COLO829 (cell line): ENCODE measurements around the gene POC1A.

Experiments used
- DNase-seq: peaks from one replicate; pipeline ENCODE4 v3.0.0; 2012; ENCODE audit warnings: low spot score

The POC1A gene

DNA sequence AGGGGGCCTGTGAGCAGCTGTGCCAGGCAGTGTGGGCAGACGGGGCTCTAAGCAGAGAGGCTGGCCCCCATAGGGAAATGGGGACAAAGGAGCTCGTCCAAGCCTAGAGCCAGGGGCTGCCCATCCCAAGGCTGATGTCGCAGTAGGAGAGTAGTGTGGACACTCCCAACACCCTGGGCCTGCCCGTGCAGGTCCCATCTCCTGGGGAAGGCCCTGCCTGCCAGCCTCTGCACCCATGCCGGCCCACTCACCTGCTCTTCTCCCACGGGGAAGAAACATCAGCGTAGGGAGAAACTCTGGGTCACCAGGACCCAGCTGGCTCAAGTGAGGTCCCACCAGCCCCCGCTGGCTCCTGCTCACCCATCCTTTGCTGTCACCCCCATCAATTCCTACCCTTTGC is 87.2 kb downstream of the POC1A start:
- DNase-seq, result no peak

DNA sequence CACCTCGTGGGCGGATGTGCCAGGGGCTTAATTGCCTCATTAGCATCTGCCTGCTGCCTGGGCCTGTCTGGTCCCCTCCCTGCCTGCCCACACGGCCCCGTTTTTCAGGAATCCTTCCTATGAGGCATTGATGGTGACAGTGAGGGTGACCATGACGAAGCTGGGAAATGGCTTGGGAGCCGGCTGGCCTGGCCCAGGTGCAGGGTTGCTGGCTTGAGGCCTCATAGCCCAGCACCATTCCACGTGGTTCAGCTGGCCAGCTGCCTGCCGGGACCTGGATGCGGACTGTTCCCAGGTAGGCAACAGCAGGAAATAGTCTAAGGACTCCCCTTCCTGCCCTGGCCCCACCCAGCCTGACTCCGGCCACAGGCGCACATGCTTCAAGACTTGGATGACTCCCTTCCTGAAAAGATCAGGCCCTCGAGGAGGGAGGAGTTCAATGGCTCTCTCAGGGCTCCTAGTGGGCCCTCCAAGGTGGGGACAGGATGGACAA is 88.9 kb downstream of the POC1A start:
- no peak for DNase-seq

DNA sequence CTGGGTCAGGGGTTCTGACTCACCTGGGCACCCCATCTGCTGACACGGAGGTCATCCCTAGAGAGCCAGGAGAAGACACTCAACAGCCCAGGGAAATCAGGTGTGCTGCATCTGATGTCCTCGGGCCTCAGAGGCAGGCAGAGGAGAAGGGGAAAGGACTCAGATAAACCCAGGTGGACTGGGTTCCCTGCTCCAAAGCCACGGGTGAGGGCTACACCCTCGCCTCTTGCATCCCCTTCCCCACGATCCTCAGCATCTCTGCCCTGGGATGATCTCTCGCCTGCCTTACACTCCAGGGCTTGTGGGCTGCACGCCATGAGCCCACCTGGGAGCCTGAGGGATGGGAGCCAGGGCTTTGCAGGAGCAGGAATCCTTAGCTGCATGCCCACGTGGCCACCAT is 89.7 kb downstream of the POC1A start:
- no peak for DNase-seq

DNA sequence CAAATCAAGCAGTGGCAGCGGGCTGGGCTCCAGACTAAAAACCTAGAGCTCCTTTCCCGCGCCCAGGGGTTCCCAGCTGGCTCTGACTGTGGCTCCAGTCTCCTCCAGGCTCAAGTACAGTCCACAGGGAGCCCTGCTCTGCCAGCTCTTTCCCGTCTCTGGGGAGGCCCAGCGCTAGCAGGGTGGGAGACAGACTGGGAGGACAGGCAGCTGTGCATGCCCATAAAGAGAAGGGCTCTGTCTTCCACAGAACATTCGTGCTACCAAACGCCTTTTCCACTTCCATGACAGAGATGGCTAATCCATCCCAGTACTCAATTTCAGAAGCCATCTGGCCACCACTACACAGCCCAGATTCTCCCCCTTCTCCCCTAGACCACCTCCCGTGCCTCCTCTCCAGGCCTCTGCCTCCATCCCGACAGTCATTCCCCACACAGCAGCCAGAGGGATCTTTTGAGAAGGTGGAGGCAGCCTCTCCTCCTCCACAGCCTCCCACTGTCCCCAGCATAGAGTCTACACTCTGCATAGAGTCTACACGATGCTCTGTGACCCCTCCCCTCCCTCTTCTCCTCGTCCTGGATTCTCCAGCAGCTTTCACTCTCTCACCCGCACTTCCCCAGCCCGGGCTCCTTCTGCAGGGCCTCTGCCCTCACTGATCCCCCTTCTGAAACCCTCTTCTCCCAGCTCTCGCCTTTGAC is 91.0 kb downstream of the POC1A start:
- no peak for DNase-seq

DNA sequence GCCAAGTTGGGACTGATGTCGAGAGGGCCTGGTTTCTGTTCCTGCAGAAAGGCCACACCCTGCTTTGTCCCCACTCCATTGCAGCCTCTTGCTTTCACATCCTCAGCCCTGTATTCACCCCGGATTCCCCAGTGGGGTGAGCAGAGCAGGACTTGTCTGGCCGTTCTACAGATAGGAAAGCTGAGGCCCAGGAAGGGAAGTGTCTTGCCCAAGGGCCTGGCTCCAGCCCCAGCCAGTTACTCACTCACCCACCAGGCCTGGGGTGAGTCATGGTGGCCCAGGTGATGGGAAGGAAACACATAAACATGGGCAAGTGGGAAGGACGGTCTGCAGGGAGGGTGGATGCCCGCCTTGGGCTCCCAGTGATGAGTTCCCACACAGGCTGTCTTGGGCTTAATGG is 91.7 kb downstream of the POC1A start:
- DNase-seq, result no peak

DNA sequence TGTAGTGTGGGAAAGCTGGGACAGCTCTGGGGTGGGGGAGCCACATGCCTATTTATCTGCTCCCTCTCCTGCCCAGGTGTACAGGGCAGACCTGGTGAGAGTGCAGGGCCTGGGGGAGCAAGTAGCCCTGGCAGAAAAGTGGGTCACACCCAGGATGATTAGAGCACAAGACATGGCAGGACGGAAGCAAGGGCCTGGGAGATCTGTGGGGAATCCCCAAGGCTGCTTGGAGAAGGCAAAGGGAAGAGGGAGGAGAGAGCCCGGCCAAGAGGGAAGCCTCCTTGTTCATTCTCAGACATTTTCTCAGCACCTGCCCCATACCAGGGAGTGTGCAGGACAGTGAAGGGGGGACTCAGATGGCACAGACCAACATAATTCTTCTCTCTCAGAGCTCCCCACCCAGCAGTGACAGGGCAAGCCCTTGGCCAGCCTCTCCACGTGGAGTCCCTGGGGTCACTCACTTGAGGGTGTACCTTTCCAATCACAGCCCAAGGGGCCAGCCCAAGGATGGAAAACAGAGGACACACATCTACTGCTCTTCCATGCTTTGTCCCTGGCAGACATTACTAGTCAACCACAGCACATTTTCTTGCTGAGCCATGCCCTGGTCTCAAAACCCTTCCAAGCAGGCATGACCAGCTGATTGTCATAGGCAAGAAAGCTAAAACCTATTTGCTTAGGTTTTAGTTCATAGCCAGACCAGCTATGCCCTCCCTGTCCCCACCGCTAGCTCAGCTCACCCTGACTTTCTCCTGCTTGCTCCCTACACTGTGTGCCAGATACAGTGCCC is 92.9 kb downstream of the POC1A start:
- DNase-seq, result no peak

DNA sequence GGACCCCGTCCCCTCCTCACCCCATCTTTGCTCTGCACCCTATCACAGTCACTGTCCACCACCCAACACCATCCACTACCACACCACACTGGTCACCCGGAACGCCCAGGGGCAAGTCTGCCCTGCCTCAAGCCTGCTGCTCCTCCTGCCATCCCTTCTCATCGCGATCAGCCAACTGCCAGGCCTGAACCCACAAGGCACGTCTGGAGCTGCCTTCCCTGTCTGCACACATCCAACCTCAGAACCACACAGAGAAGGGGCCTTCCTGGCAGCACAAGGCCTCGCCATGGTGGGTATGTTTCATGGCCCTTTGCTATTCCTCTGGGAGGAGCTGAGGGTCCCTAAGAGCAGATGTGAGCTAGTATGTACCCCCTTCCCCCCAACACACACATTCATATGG is 94.4 kb downstream of the POC1A start:
- DNase-seq, result no peak

DNA sequence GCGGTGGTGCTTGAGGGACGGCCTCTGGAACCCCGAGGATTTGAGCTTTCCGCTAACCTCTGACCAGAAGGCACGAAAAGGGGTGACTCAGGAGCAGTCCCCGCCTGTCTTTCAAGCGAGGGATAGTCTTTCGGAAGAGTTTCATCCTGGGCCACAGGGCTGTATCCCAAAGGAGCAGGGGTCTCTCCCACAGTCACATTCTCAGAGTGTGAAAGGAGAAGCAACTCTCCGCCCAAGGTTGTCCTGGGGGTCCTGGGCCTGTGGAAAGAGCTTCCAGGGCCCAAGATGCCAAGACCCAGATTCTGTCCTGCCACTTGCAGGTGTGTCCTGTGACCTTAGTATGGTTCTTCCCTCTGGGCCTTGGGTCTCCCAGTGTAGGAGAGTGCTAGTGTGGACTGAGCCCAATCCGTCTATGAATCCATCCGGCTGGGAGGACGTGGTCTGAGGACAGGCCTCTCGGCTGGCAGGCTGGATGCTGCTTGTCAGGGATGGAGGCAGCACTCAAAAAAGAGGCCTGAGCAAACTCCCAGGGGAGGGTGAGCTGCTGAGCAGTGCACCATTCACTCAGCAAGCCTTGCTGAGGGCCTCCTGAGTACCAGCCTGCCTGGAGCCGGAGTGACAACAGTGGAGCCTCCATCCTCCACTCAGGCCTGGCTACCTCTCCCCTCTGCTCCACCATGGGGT is 96.3 kb downstream of the POC1A start:
- no peak for DNase-seq

DNA sequence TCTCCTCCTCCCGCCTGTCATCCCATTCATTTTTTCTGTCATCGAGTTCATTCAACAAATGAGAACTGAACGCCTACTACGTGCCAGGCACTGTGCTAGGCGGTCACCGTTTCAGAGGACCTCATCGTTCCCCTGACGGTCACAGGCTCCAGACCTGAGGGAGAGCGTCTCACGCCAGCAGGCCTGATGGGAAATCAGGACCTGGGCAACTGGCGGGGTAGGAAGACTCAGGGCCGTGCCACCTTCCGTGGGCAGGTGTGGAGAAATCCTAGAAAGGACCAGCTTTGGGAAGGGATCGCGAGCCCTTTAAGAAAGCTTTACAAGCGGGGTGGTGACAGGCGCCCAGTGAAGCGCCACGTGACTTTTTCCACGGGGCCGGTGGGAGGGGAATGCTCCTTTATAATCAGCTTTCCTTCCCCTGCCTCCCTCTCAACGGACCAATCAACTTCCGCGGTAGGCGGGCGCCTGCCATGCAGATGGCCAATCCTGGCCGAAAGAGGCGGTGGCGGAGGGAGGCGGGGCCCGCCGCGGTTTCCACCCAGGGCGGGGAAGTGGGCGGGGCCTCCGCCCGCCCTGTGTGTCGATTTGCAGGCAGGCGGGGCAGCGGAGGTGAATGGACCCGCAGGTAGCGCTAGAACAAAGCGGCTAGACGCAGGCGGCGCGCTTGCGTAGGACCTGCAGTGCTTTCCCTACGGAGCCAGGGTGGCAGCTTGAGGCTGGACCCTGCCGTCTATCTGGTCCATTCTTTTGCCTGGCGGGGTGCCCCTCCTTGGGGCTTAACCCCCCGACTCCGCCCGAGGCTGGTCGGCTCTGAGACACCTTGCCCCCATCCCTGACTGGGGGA is 97.0 kb downstream of the POC1A start:
- DNase-seq, result peak; percentile 100

DNA sequence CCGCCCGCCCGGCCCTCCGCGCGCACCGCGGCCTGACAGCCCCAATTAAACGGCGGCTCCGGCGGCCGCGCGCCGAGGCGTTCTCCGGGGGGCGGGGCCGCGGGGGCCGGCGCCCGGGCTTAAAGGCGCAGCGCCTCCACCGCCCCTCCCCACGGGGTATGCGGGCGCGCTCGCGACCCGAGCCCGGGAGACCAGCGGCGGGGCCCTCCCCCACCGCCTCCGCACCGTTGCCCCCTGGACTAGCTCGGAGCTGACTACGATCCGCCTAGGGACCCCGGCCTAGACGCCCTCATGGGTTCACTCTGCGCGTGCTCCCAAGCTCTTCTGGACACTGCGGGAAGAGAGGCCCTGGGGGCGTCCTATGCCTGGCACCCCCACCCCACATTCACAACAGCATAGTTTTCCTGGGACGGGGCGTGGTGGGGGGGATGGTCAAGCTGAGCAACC is 97.7 kb downstream of the POC1A start, which contains the start of gene DUSP7:
TSS of gene DUSP7 (minus strand) at position 51 of the 447 bp plus-strand sequence. CDS start 205 bp downstream, outside the sequence.
- no peak for DNase-seq

DNA sequence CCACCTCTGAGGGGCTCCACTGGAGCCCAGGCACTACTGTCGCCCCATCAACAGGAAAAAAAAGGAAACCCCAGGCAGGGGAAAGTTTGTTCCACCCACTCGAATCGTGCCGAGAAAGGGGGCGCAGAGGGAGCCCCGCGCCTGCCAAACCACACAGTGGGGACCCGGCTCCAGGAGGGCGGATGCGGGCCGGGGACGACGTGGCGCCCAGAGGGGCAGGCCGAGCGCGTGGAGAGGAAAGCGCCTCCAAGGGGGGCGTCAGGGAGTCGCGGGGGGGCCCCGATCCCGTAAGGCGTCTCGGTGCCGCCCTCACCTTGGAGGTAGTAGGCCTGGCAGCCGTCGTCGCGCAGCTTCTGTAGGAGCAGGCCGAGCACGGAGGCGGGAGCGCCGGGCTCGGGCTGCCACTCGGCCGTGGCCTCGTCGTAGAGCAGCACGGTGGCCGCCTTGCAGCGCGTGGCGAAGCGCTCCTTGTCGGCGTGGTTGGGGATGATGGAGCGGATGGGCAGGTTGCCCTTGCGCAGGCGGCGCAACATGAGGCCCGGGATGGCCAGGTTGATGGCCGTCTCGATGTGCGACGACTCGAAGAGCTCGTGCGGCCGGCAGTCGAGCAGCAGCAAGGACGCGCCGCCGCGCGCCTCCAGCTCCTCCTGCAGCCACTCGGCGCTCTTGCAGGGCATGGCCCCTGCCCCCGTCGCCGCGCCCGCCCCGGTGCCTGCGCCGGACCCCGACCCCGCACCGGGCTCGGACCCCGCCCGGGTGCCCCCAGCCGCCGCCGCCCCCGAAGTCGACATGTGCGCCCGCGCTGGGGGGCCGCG is 98.5 kb downstream of the POC1A start:
- no peak for DNase-seq

DNA sequence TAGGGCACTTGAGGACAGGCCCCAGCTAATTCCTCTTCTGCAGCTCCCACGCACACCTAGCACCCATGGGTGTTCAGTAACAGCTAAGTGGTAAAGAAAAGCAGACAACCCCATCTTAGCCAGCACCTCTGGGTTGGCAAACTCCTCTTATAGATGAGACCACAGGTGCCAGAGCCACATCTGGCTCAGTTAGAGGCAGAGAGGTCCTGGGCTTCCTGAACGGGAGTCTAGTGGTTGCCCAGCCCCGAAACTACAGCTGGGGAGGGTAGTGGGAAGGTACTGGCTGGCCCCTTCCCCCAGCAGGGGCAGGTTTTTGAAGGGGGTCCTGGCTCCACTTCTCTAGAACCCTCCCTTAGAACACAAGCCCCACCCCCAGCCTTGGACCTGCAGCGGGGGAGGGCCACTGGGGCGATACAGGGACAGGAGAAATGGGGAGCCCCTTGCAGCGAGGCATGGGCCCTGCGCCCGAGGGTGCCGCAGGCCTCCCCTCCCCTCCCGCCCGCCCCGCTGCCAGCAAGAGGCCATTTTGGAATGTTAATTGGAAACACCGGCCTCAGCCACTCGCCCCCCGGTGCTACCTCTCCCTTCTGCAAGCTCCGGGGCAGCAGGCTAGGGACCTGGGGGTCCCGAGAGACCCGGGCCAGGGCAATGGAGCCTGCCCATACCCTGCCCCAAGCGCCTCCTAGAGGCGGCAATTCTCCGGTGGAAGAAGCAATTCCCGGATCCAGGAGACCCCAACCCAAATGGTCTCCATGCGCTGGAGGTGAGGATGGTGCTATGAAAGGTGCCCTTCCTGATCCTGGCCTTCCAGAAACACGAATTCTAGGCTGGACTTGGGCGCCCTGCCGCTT is 99.3 kb downstream of the POC1A start:
- no peak for DNase-seq

DNA sequence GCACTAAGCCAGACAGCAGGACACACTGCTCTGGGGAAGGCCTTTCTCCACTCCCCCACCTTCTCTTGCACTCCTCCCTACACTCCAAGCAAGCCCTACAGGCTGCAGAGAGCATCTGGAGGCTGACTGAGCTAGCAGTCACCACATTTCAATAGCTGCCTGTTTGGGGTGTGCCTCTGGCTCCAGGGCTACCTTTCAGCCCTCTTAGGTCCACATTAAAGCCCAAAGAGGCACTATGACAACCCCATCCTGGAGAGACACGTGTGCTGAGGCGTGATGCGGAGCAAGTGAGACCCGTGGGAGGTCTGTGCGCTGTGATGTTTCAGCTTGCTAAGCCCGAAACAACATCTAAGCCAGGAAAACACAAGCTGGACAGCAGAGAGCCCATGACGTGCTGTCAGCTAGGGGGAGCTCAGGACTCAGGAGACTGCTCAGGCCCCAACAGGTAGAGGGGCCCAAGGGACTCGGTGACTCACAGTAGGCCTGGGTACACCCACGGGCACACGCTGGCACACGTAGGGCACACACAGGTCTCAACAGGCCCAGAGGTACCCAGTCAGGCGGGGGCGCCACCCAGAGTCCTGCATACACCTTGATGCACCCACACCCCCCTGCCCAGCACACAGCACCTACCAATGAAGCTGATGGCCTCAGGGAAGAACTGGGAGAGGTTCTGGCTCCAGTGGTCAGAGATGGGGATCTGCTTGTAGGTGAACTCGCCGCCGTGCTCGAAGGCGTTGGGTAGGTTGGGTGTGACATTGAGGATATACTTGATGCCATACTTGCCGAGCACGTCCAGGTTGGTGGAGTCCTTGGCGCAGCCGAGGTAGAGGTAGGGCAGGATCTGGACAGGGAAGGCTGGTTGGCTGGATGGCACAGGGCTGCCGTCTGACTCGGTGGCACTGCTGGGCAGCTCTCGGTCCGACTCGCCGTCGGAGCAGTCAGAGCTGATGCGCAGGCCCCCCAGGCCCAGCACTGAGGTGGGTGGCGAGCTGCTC is 100.6 kb downstream of the POC1A start:
- DNase-seq, result no peak

DNA sequence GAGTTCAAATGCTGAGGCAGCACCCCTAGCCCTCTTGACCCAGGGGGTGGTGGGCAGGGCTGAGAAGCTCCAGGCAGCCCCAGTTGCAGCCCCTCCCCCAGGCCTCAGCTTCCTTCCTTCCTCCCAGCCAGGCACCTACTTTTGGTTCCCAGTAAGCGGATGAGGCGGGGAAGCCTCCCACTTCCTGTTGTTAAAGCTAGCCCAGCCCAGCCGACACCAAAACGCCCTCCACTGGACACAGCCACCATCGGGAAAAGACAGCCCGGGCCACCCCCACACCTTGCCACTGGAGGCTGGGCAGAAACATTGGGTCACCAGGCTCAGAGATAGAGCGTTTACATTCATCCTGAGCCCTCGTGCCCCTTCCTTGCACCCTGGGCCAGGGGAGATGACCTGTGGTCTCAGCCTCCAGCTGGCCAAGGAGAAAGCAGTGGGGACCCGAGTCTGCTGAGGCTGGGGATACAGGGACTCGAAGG is 101.4 kb downstream of the POC1A start:
- peak; percentile 80 for DNase-seq

DNA sequence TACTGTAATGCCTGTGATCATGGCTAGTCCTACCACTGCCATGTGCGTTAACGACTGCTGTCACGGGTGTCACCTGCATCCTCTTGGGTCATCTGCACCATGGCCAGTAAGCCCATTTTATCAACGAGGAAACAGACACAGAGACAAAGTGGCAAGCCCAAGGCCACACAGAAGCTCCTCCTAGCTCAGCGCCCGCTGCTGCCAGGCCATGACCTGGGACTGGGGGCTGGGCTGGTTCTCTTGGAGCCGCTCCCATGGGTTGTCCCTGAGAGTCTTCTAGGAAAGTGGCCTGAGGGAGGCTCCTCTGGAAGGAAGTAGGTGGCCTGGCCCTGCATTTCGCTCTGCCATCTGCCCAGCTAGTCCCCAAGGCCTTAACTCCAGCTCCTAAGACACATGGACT is 102.8 kb downstream of the POC1A start:
- no peak for DNase-seq

DNA sequence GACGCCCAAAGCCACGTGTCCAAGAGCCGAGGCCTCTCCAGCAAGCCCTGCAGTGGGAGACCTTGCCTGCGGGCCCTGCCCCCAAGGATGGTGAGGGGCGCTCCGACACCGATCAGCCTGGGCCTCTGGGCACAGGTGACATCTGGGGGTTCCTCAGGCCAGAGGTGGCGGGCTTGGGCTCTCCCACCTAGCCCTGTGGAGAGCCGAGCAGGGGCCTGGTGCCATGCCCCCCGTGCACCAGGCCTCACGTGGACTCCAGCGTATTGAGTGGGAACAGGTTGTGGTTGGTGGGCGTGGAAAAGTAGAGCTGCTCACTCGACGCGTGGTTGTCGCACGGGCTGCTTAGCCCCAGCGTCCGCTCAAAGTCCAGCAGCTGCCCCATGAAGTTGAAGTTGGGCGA is 103.7 kb downstream of the POC1A start:
- DNase-seq, result no peak

DNA sequence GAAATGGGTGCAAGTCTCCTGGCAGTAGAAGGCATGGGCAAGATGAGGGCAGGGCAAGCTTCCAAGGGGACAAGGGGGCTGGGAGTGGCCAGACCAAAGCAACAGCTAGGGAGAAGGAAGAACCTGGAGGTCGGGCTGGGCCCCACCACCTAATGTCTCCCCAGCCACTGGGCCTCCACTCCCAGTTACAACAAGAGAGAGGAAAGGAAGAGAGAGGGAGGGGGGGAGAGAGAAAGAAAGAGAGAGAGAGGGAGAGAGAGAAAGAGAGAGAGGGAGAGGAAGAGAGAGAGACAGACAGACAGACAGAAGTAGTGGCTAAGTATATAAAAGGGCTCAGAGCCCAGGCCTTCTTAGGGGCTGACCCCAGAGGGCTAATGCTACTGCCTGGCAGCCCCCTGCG is 104.7 kb downstream of the POC1A start:
- no peak for DNase-seq

DNA sequence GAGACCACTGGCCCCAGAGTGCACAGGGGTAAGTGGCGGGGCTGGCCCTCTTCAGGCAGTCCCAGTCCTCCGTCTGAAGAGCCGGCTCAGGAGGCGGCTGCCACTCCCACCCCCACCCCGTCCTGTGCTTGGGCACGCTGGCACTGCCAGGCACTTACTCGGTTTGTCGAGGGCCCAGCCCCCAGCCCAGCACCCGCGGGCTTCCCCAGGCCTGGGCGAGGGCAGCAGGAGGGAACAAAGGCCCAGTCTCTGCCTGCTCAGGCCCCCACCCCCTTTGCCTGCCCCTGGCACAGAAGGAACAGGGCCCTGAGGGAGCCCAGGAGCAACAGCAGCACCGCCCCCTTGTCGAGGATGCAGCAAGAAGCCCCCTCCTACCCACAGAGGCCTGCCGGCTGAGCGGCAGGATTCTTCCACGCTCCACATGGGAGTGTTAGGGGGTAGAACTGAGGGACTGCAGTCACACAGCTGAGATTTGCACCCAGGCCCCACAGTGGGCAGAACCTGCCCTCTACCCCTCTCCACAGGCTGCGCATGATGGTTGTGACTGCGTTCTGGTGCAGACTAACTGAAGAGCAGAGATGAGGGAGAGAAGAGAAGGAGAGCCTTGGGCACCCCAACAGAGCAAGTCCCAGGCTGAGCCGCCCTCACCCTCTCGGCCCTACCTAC is 106.8 kb downstream of the POC1A start:
- no peak for DNase-seq
